Stomach (tissue), 9 donors: ENCODE data around the gene PKD1L1. TPM values are rescaled to one million over a fixed set of nuclear protein-coding genes. Genes with fewer than 3 reads are reported as not detected.

Experiments used
- DNase-seq, 2 donors: peaks; one replicate each; pipeline versions ENCODE4 v3.0.0 to v3.0.0-alpha.2; 2013 to 2019
- H3K27ac ChIP-seq, 5 donors: fragments of 200-600 bp in 4 of 5; sonication (generic) in 4 of 5; one replicate each; pipeline ENCODE4 v1.5.1; 2013 to 2019; ENCODE audit warnings: mild to moderate bottlenecking in 1 of 5, moderate library complexity in 1 of 5
- H3K27me3 ChIP-seq, 3 donors: fragments of 200-600 bp; sonication (generic); one replicate each; pipeline ENCODE4 v1.5.1; 2017 to 2019; ENCODE audit warnings: mixed run types in 1 of 3
- H3K36me3 ChIP-seq, 4 donors: fragments of 200-600 bp; sonication (generic); 1 replicate in 3 of 4; 2 replicates in 1 of 4; pipeline ENCODE4 v1.5.1; 2016 to 2019
- H3K4me1 ChIP-seq, 4 donors: fragments of 200-600 bp; sonication (generic); one replicate each; pipeline ENCODE4 v1.5.1; 2016 to 2019
- H3K4me3 ChIP-seq, 4 donors: fragments of 200-600 bp; sonication (generic) in 3 of 4; one replicate each; pipeline ENCODE4 v1.5.1; 2016 to 2019; ENCODE audit warnings: mild to moderate bottlenecking in 1 of 4
- H3K9me3 ChIP-seq, 4 donors: fragments of 200-600 bp; sonication (generic); one replicate each; pipeline ENCODE4 v1.5.1; 2016 to 2019
- CTCF ChIP-seq, 7 experiments: fragments of 450-650 bp in 4 of 7; fragments of 200-600 bp in 3 of 7; sonication (generic) in 3 of 7; IDR thresholded peaks; one replicate each; pipeline ENCODE4 v1.5.1; 2016 to 2019; ENCODE audit warnings: antibody characterized with exemption in 7 of 7, control low read depth in 2 of 7, mild to moderate bottlenecking in 1 of 7
- EP300 ChIP-seq: sonication (generic); formaldehyde crosslinking; IDR thresholded peaks from one replicate; pipeline ENCODE4 v1.6.1; 2017; ENCODE audit warnings: antibody characterized with exemption
- POLR2A ChIP-seq, 4 donors: fragments of 450-650 bp; IDR thresholded peaks; one replicate each; pipeline ENCODE4 v1.6.1; 2016; ENCODE audit warnings: antibody characterized with exemption in 4 of 4, control low read depth in 2 of 4, mild to moderate bottlenecking in 1 of 4, moderate library complexity in 1 of 4
- POLR2AphosphoS5 ChIP-seq, 3 donors: sonication (generic); formaldehyde crosslinking; IDR thresholded peaks; one replicate each; pipeline ENCODE4 v1.6.1; 2016; ENCODE audit warnings: antibody characterized with exemption in 3 of 3
- WGBS, 5 donors: extraction: QIAGEN DNeasy Blood & Tissue Kit in 3 of 5; methylation state at CpG; one replicate each; pipeline versions ENCODE4 v1.1.5 to v1.1.7; 2013 to 2018; 5-methylcytosine and 5-hydroxymethylcytosine counted together
- intact Hi-C: fragments of 100-400 bp; cut with DNase I; formaldehyde crosslinking; loops from one replicate; pipeline ENCODE4 v1.15.1; 2023; ENCODE audit warnings: low total_unique reads
- polyA plus RNA-seq, 3 donors: library from polyadenylated mRNA; stranded (reverse); fragments of 200-250 nt; gene quantifications; one replicate each; pipeline ENCODE4 v1.2.3, GENCODE V29; 2013
- total RNA-seq, 5 donors: library from RNA; depleted of rRNA; stranded (reverse); fragments of >200 nt; gene quantifications; one replicate each; pipeline versions ENCODE4 v1.1.0 to v1.2.3, GENCODE V29; 2014 to 2016
- donor health status: healthy with polysubstance abuse.
- donor health status: Bipolar disorder and iron deficiency.
- donor health status: healthy.

Gene PKD1L1
- total and polyA plus RNA-seq, 8 donors: under 0.01 to 1.2 (median 0.10) TPM; not detected in 2

- H3K27ac ChIP-seq: no peak overlapping the region
- WGBS, 5 donors: 94 to 100% (median 100%) methylated on average over 1 of the region's 1 CpG
- H3K27me3 ChIP-seq: no peaks in the 10 kb centered on the region
- H3K36me3 ChIP-seq: no peaks in the 10 kb centered on the region
- intact Hi-C loops: no loop called here
- peaks cover 0 to 10% (median 4%) of the 10 kb centered on the region in 4 donors for H3K4me1 ChIP-seq
- DNase-seq: no peak
- no peaks in the 10 kb centered on the region for H3K9me3 ChIP-seq
- H3K4me3 ChIP-seq: no peak overlapping the region
- no peak for TF ChIP-seq EP300
- TF ChIP-seq POLR2AphosphoS5 (IDR thresholded peaks at IDR 0.05): no peak
- TF ChIP-seq CTCF (IDR thresholded peaks at IDR 0.05): no peak
- no peak for TF ChIP-seq POLR2A (IDR thresholded peaks at IDR 0.05)
Observed at GRCh38 chr7:47777531-47778152, 170.6 kb downstream of the PKD1L1 start.

- WGBS, 5 donors: 87 to 100% (median 97%) methylated on average over 1 of the region's 1 CpG
- Histone ChIP-seq H3K36me3 (no peaks in the 10 kb centered on the region), H3K9me3 (no peaks in the 10 kb centered on the region), H3K4me3 (no peak overlapping the region), H3K27ac (no peak overlapping the region), H3K27me3 (no peaks in the 10 kb centered on the region), H3K4me1 (no peaks in the 10 kb centered on the region)
- TF ChIP-seq POLR2AphosphoS5 (IDR thresholded peaks at IDR 0.05): no peak
- no peak for TF ChIP-seq EP300
- TF ChIP-seq POLR2A (IDR thresholded peaks at IDR 0.05): no peak
- TF ChIP-seq CTCF (IDR thresholded peaks at IDR 0.05): no peak
- DNase-seq: no peak
- intact Hi-C loops: no loop called here
Observed at GRCh38 chr7:47776335-47776734, 171.9 kb downstream of the PKD1L1 start.

- no peaks in the 10 kb centered on the region for H3K4me1 ChIP-seq
- H3K36me3 ChIP-seq: no peaks in the 10 kb centered on the region
- no peak for TF ChIP-seq CTCF (IDR thresholded peaks at IDR 0.05)
- no peak for TF ChIP-seq POLR2AphosphoS5 (IDR thresholded peaks at IDR 0.05)
- TF ChIP-seq POLR2A (IDR thresholded peaks at IDR 0.05): no peak
- no peak for TF ChIP-seq EP300
- no peak for DNase-seq
- H3K27ac ChIP-seq: no peak overlapping the region
- 56 to 66% (median 64%) methylated on average over 2 of the region's 2 CpGs for WGBS, 5 donors
- H3K4me3 ChIP-seq: no peak overlapping the region
- no peaks in the 10 kb centered on the region for H3K27me3 ChIP-seq
- intact Hi-C loops: no loop called here
- H3K9me3 ChIP-seq: no peaks in the 10 kb centered on the region
Observed at GRCh38 chr7:47775238-47775637, 173.0 kb downstream of the PKD1L1 start.

- WGBS, 5 donors: 88 to 96% (median 90%) methylated on average over 4 of the region's 4 CpGs
- Histone ChIP-seq H3K27ac (no peak overlapping the region), H3K9me3 (no peaks in the 10 kb centered on the region), H3K27me3 (no peaks in the 10 kb centered on the region), H3K4me1 (no peaks in the 10 kb centered on the region), H3K4me3 (no peak overlapping the region), H3K36me3 (no peaks in the 10 kb centered on the region)
- DNase-seq: no peak
- intact Hi-C loops: no loop called here
- TF ChIP-seq CTCF (IDR thresholded peaks at IDR 0.05) (no peak), POLR2AphosphoS5 (IDR thresholded peaks at IDR 0.05) (no peak), EP300 (no peak), POLR2A (IDR thresholded peaks at IDR 0.05) (no peak)
Observed at GRCh38 chr7:47772492-47772891, 175.8 kb downstream of the PKD1L1 start.
